Measurements from ENCODE around the gene NUCB1. TPM values are rescaled to one million over a fixed set of nuclear protein-coding genes. Genes with fewer than 3 reads are reported as not detected.

The NUCB1 gene
- total and polyA plus RNA-seq, 9 of the 15 experiments (the other 6 are each of a cell fraction or from before 2014, with no cell fraction given) = 3.1 to 153 (median 71.7) TPM

- TF ChIP-seq STAG1 (CRISPR knock-in tag; IDR thresholded peaks at IDR 0.05; ENCODE audit: borderline replicate concordance) (no peak), PTTG1 (tag; IDR thresholded peaks at IDR 0.05; ENCODE audit: low read depth) (no peak), NFIC (IDR thresholded peaks at IDR 0.05) (peak; percentile 11; the same call in 1 of the 2 replicates), CTCF (IDR thresholded peaks at IDR 0.05 in 2 of 3, conservative IDR thresholded peaks at IDR 0.05 in 1 of 3; ENCODE audit: insufficient read depth in 2 of 3, low read depth in 1 of 3, low read length in 3 of 3) (no peak), MCM5 (IDR thresholded peaks at IDR 0.05; ENCODE audit: low read depth) (no peak), ZNF77 (CRISPR knock-in tag; IDR thresholded peaks at IDR 0.05) (no peak), ZNF449 (CRISPR knock-in tag; IDR thresholded peaks at IDR 0.05) (no peak), MAFK (IDR thresholded peaks at IDR 0.05; ENCODE audit: low read length) (no peak), THRAP3 (IDR thresholded peaks at IDR 0.05; ENCODE audit: borderline replicate concordance) (no peak), NELFE (IDR thresholded peaks at IDR 0.05; ENCODE audit: insufficient read depth, insufficient read length) (no peak), ETS2 (tag; IDR thresholded peaks at IDR 0.05; ENCODE audit: borderline replicate concordance, poor library complexity, severe bottlenecking) (no peak), KDM5B (IDR thresholded peaks at IDR 0.05; ENCODE audit: insufficient replicate concordance, low read depth, low read length) (no peak), KLF16 (IDR thresholded peaks at IDR 0.05) (no peak), MTA3 (IDR thresholded peaks at IDR 0.05; ENCODE audit: borderline replicate concordance) (peak; percentile 94; the same call in 1 of the 2 replicates)
- TF ChIP-seq, protein P1, sequence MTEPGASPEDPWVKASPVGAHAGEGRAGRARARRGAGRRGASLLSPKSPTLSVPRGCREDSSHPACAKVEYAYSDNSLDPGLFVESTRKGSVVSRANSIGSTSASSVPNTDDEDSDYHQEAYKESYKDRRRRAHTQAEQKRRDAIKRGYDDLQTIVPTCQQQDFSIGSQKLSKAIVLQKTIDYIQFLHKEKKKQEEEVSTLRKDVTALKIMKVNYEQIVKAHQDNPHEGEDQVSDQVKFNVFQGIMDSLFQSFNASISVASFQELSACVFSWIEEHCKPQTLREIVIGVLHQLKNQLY (CRISPR knock-in tag; conservative IDR thresholded peaks at IDR 0.05) = 0 out of 4 replicates have a peak, but pooled peaks of 1 of the 2 experiments have one; percentile 70
- TF ChIP-seq, protein P2, sequence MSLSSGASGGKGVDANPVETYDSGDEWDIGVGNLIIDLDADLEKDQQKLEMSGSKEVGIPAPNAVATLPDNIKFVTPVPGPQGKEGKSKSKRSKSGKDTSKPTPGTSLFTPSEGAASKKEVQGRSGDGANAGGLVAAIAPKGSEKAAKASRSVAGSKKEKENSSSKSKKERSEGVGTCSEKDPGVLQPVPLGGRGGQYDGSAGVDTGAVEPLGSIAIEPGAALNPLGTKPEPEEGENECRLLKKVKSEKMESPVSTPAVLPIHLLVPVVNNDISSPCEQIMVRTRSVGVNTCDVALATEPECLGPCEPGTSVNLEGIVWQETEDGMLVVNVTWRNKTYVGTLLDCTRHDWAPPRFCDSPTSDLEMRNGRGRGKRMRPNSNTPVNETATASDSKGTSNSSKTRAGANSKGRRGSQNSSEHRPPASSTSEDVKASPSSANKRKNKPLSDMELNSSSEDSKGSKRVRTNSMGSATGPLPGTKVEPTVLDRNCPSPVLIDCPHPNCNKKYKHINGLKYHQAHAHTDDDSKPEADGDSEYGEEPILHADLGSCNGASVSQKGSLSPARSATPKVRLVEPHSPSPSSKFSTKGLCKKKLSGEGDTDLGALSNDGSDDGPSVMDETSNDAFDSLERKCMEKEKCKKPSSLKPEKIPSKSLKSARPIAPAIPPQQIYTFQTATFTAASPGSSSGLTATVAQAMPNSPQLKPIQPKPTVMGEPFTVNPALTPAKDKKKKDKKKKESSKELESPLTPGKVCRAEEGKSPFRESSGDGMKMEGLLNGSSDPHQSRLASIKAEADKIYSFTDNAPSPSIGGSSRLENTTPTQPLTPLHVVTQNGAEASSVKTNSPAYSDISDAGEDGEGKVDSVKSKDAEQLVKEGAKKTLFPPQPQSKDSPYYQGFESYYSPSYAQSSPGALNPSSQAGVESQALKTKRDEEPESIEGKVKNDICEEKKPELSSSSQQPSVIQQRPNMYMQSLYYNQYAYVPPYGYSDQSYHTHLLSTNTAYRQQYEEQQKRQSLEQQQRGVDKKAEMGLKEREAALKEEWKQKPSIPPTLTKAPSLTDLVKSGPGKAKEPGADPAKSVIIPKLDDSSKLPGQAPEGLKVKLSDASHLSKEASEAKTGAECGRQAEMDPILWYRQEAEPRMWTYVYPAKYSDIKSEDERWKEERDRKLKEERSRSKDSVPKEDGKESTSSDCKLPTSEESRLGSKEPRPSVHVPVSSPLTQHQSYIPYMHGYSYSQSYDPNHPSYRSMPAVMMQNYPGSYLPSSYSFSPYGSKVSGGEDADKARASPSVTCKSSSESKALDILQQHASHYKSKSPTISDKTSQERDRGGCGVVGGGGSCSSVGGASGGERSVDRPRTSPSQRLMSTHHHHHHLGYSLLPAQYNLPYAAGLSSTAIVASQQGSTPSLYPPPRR (CRISPR knock-in tag; IDR thresholded peaks at IDR 0.05; ENCODE audit: borderline replicate concordance) = 0 out of 2 replicates have a peak, but pooled peaks have one; percentile 56
These were observed 62.1 kb downstream of the NUCB1 start (continued) for GRCh38 chr19:48962029-48962848.
